MCF 10A (cell line): ENCODE results near the gene DPP6. TPM values are rescaled to one million over a fixed set of nuclear protein-coding genes. Genes with fewer than 3 reads are reported as not detected.

ENCODE experiments used
- BruUV-seq: library from RNA; stranded (reverse); fragments of 400-500 nt; replicated peaks from 2 replicates; lab custom pipeline; 2021; lab: Mats Ljungman, UMichigan
- CTCF ChIA-PET: fragments of 300-600 bp; sonication (Branson Sonifier 250); formaldehyde crosslinking; extraction: SDS; loops from one replicate; lab custom pipeline; 2021; ENCODE audit warnings: antibody characterized with exemption, inconsistent platforms; lab: Yijun Ruan, JAX
- POLR2A ChIA-PET: fragments of 300-600, 350-650 bp; sonication (Branson Sonifier 250); formaldehyde crosslinking; extraction: SDS; loops from one replicate; lab custom pipeline; 2020; ENCODE audit warnings: antibody characterized with exemption, inconsistent platforms; lab: Yijun Ruan, JAX
- DNase-seq: peaks from one replicate; pipeline ENCODE4 v3.0.0-alpha.2; 2018; ENCODE audit not compliant: unreplicated experiment
- H3K27ac Mint-ChIP-seq: one replicate; pipeline ENCODE4 v1.8.0; 2022; ENCODE audit warnings: mild to moderate bottlenecking, low read depth, mixed read lengths; ENCODE audit not compliant: unreplicated experiment
- H3K27me3 Mint-ChIP-seq: one replicate; pipeline ENCODE4 v1.8.0; 2022; ENCODE audit warnings: mixed read lengths; ENCODE audit not compliant: insufficient read depth, unreplicated experiment
- H3K36me3 Mint-ChIP-seq: one replicate; pipeline ENCODE4 v1.8.0; 2022; ENCODE audit warnings: mild to moderate bottlenecking, moderate library complexity, mixed read lengths; ENCODE audit not compliant: insufficient read depth, unreplicated experiment
- H3K4me1 Mint-ChIP-seq: one replicate; pipeline ENCODE4 v1.8.0; 2022; ENCODE audit warnings: mixed read lengths; ENCODE audit not compliant: insufficient read depth, unreplicated experiment
- H3K4me3 Mint-ChIP-seq: one replicate; pipeline ENCODE4 v1.8.0; 2022; ENCODE audit warnings: mild to moderate bottlenecking, moderate library complexity, mixed read lengths; ENCODE audit not compliant: unreplicated experiment
- H3K9me3 Mint-ChIP-seq: one replicate; pipeline ENCODE4 v1.8.0; 2022; ENCODE audit warnings: mixed read lengths; ENCODE audit not compliant: unreplicated experiment
- intact Hi-C: fragments of 100-400 bp; cut with micrococcal nuclease; formaldehyde crosslinking; loops from 2 replicates; pipeline ENCODE4 v1.14.1; 2022
- total RNA-seq: library from RNA; stranded (reverse); gene quantifications from 2 replicates; pipeline ENCODE4 v1.2.3, GENCODE V29; 2022
- TF ChIP-seq, protein P1 (sequence below): fragments of 200-600 bp; IDR thresholded peaks from one replicate; pipeline ENCODE4 v1.8.0; 2022; ENCODE audit warnings: antibody characterized with exemption, mild to moderate bottlenecking; ENCODE audit not compliant: unreplicated experiment

Gene DPP6
- total RNA-seq, 1 experiment from 2014 or later: not detected

DNA sequence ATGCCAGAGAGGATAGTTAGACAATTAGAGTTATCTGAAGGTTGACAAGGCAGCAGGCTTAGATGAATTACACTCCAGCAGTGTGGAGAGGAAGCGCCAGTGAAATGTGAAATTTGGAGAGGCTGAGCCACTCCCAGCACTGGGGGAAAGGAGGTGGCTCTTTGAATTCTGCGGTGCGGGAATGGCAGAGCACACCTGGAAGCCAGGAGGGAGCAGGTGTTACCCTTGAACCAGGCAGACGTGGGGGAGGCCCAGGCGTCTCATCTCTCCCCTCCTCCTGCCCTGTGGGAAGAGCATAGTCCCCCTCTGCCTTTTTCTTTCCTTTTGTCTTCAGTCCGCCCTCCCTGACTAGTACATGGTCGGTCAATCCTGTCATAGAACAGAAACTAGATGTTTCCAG lies 203.1 kb downstream of the DPP6 start:
- no peak for DNase-seq
- CTCF ChIA-PET: interaction anchor here (0.8 kb wide), 1 partner anchor 289 kb away, joined by 3 read pairs; no protein-coding TSS in a partner anchor
- TF ChIP-seq, protein P1, sequence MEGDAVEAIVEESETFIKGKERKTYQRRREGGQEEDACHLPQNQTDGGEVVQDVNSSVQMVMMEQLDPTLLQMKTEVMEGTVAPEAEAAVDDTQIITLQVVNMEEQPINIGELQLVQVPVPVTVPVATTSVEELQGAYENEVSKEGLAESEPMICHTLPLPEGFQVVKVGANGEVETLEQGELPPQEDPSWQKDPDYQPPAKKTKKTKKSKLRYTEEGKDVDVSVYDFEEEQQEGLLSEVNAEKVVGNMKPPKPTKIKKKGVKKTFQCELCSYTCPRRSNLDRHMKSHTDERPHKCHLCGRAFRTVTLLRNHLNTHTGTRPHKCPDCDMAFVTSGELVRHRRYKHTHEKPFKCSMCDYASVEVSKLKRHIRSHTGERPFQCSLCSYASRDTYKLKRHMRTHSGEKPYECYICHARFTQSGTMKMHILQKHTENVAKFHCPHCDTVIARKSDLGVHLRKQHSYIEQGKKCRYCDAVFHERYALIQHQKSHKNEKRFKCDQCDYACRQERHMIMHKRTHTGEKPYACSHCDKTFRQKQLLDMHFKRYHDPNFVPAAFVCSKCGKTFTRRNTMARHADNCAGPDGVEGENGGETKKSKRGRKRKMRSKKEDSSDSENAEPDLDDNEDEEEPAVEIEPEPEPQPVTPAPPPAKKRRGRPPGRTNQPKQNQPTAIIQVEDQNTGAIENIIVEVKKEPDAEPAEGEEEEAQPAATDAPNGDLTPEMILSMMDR: no peak
- H3K4me1 Mint-ChIP-seq: no peaks in the 10 kb centered on the region
- H3K9me3 Mint-ChIP-seq: peaks cover 52% of the 10 kb centered on the region
- no peak overlapping the region for H3K27ac Mint-ChIP-seq
- intact Hi-C loops: no loop called here
- no TSS peak for BruUV-seq
- no peaks in the 10 kb centered on the region for H3K36me3 Mint-ChIP-seq
- H3K27me3 Mint-ChIP-seq: no peaks in the 10 kb centered on the region
- H3K4me3 Mint-ChIP-seq: no peak overlapping the region
- POLR2A ChIA-PET: no interaction called here

DNA sequence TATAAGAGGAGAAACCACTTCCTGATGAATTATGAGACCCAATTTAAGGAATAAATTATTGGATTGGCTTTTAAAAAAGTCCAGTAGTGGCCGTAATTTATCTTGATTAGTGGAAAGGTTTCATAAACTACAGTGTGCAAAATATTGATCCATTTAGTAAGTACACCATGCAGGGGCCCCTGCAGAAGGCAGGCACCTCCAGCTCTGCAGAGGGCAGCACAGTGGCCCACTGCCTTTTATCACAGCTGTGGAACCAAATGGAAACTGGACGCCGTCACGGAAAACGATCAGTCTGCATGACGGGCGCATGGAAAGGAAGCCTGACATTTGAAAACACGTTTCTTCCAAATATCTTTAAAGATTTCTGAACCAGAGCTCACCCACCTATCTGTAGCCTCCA lies 204.0 kb downstream of the DPP6 start:
- ChIA-PET CTCF (no interaction called here), POLR2A (no interaction called here)
- no peak for DNase-seq
- no peak overlapping the region for H3K27ac Mint-ChIP-seq
- TF ChIP-seq, protein P1: no peak
- intact Hi-C loops: no loop called here
- peaks cover 47% of the 10 kb centered on the region for H3K9me3 Mint-ChIP-seq
- no TSS peak for BruUV-seq
- H3K4me3 Mint-ChIP-seq: no peak overlapping the region
- H3K4me1 Mint-ChIP-seq: no peaks in the 10 kb centered on the region
- H3K27me3 Mint-ChIP-seq: no peaks in the 10 kb centered on the region
- H3K36me3 Mint-ChIP-seq: no peaks in the 10 kb centered on the region

DNA sequence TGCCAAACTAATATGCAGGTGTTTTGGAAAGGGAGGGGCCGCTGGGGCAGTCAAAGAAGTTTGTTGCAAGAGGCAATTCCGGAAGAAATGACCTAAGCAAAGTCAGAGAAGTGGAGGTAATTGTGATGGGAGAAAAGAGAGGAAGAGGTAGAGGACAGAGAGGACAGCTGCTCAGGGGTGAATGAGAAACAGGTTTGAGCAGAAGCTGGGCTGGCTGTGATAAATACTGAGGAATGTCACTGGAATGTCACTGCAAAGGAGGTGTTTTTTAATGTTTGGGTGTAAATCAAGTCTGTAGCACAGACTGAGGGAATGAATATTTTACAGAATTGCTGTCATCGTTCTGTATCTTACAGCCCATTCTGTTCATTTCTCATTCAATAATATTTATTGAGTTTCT lies 207.2 kb downstream of the DPP6 start:
- no peaks in the 10 kb centered on the region for H3K4me1 Mint-ChIP-seq
- POLR2A ChIA-PET: no interaction called here
- intact Hi-C loops: no loop called here
- DNase-seq: no peak
- H3K27me3 Mint-ChIP-seq: no peaks in the 10 kb centered on the region
- TF ChIP-seq, protein P1: no peak
- peaks cover 36% of the 10 kb centered on the region for H3K9me3 Mint-ChIP-seq
- CTCF ChIA-PET: interaction anchor here (0.6 kb wide), 2 partner anchors 13 to 1021 kb away, joined by 3 to 4 read pairs; no protein-coding TSS in a partner anchor
- H3K4me3 Mint-ChIP-seq: no peak overlapping the region
- H3K36me3 Mint-ChIP-seq: no peaks in the 10 kb centered on the region
- BruUV-seq: no TSS peak
- H3K27ac Mint-ChIP-seq: no peak overlapping the region

DNA sequence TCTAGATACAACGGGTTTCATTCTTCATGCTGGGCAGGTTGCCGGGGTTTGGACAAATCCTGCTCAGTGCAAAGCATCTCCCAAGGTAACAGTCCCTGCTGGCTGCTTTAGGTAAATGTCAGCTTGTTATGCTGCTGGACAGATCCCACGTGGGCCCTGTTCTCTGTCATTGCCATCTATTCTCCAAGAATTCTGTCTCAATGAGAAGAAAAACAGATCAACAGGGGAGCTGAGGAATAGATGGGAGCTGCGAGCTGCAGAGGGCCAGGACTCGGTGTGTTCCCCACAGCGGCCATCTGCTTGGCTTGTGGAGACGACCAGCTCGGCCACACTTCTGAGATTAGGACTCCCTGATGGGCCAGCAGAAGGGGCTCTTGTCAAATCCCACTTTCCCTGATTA lies 235.2 kb downstream of the DPP6 start:
- intact Hi-C loops: no loop called here
- no peaks in the 10 kb centered on the region for H3K4me1 Mint-ChIP-seq
- BruUV-seq: no TSS peak
- TF ChIP-seq, protein P1: no peak
- ChIA-PET POLR2A (no interaction called here), CTCF (interaction anchor here (0.6 kb wide), 1 partner anchor 52 kb away, joined by 3 read pairs; no protein-coding TSS in a partner anchor)
- H3K36me3 Mint-ChIP-seq: no peaks in the 10 kb centered on the region
- no peaks in the 10 kb centered on the region for H3K27me3 Mint-ChIP-seq
- H3K9me3 Mint-ChIP-seq: peaks cover 27% of the 10 kb centered on the region
- no peak overlapping the region for H3K27ac Mint-ChIP-seq
- no peak overlapping the region for H3K4me3 Mint-ChIP-seq
- DNase-seq: no peak
